Upper lobe of right lung (tissue), 1 donor: Measurements from ENCODE around the gene AVP. TPM values are rescaled to one million over a fixed set of nuclear protein-coding genes. Genes with fewer than 3 reads are reported as not detected.
A peak's percentile ranks its signal among the peaks of the same experiment; 100 is the strongest.

Experiments
- ATAC-seq: fragments of 200-7000 bp; cut with Tn5 transposase; one replicate; pipeline ENCODE4 v1.9.1; 2020; ENCODE audit warnings: mild to moderate bottlenecking, moderate library complexity
- DNase-seq: peaks from one replicate; pipeline ENCODE4 v3.0.0-alpha.2; 2020
- H3K27ac ChIP-seq: fragments of 200-600 bp; one replicate; pipeline ENCODE4 v1.8.0; 2022
- H3K27me3 ChIP-seq: fragments of 200-600 bp; one replicate; pipeline ENCODE4 v1.8.0; 2022; ENCODE audit warnings: mild to moderate bottlenecking
- H3K36me3 ChIP-seq: fragments of 200-600 bp; one replicate; pipeline ENCODE4 v1.8.0; 2022
- H3K4me1 ChIP-seq: fragments of 200-600 bp; one replicate; pipeline ENCODE4 v1.8.0; 2022
- H3K4me3 ChIP-seq: fragments of 200-600 bp; one replicate; pipeline ENCODE4 v1.8.0; 2022; ENCODE audit warnings: mild to moderate bottlenecking
- H3K9me3 ChIP-seq: fragments of 200-600 bp; one replicate; pipeline ENCODE4 v1.8.0; 2022
- intact Hi-C: fragments of 100-400 bp; cut with DNase I; formaldehyde crosslinking; loops from one replicate; pipeline ENCODE4 v1.11.0; 2022
- total RNA-seq: library from RNA; stranded (reverse); fragmentation: NEBNext Ultra II Directional; extraction: Animal tissue kit (Norgen Biotek cat#: 25700); gene quantifications from one replicate; pipeline ENCODE4 v1.2.1, GENCODE V29; 2021
- TF ChIP-seq, protein P1 (sequence below): fragments of 200-600 bp; IDR thresholded peaks from one replicate; pipeline ENCODE4 v1.8.0; 2022; ENCODE audit warnings: antibody characterized with exemption
- donor health status: DM: no; HTN: yes; CAD: no; lungs with severe emphysema.

Gene AVP
- total RNA-seq, 1 donor from 2014 or later, result not detected

DNA sequence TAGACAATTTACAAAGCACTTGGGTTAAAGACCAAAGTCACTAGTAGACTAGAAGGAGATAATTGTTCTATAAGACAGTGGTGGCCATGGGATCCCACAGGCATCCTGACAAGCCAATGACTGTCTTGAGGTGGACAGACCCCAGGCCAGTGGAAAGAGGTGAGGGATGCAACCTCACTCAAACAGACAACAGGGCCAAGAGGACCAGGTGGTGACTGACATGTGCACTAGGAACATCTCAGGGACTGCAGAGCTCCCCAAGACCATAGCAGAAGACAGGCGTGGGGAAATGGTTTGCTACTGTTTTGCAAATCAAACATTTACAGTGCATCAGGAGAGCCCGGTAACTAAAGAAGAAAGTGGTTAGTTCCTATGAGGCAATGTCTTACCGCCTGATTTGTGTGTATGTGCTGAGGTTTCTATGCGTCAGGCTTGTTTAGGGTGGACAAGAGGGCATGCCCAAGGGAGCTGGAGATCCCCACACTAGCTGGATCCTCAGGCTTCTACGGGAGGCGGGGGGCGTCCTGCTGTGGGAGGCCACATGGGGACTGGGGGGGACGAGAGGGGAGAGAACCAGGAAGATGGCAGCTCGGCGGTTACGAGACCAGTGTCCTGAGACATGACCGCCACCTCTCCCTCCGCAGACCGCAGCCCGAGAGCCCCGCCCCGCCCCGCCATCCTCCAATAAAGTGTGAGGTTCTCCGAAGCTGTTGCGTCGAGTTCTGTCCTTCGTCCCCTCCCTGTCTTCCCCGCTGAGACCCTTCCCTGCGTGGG lies 39.3 kb downstream of the AVP start:
- intact Hi-C loops, result no loop called here

DNA sequence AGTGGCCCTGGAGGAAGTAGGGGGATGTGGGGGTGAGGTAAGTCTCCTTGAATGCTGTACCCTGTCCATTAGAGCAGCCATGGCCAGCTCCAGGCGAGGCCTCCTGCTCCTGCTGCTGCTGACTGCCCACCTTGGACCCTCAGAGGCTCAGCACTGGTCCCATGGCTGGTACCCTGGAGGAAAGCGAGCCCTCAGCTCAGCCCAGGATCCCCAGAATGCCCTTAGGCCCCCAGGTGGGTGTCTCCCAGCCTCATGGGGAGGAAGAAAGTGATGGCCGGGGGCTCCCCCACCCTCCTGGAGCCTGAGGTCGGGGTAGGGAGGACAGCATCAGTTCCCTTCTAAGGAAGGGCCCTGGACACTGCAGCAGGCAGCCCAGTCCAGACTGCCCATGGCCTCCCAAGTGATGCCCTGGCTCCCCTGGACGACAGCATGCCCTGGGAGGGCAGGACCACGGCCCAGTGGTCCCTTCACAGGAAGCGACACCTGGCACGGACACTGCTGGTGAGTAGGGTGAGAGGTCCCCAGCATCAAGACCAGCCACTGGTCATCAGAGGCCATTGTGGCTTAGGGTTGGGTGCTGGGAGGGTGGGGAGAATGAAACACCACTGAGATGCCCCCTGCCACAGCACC lies 40.1 kb downstream of the AVP start:
- TF ChIP-seq, protein P1, sequence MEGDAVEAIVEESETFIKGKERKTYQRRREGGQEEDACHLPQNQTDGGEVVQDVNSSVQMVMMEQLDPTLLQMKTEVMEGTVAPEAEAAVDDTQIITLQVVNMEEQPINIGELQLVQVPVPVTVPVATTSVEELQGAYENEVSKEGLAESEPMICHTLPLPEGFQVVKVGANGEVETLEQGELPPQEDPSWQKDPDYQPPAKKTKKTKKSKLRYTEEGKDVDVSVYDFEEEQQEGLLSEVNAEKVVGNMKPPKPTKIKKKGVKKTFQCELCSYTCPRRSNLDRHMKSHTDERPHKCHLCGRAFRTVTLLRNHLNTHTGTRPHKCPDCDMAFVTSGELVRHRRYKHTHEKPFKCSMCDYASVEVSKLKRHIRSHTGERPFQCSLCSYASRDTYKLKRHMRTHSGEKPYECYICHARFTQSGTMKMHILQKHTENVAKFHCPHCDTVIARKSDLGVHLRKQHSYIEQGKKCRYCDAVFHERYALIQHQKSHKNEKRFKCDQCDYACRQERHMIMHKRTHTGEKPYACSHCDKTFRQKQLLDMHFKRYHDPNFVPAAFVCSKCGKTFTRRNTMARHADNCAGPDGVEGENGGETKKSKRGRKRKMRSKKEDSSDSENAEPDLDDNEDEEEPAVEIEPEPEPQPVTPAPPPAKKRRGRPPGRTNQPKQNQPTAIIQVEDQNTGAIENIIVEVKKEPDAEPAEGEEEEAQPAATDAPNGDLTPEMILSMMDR, result no peak
- H3K9me3 ChIP-seq, result no peaks in the 10 kb centered on the region
- no peak overlapping the region for H3K4me3 ChIP-seq
- H3K36me3 ChIP-seq, result peaks cover 31% of the 10 kb centered on the region
- no peak for ATAC-seq
- H3K4me1 ChIP-seq, result peaks cover 15% of the 10 kb centered on the region
- intact Hi-C loops, result no loop called here
- H3K27me3 ChIP-seq, result no peaks in the 10 kb centered on the region
- H3K27ac ChIP-seq, result peak overlapping the region; percentile 90
- no peak for DNase-seq

More for the DNA sequence above, 39.3 kb downstream of the AVP start:
- TF ChIP-seq, protein P1, result no peak
- Histone ChIP-seq H3K36me3 (peaks cover 31% of the 10 kb centered on the region), H3K9me3 (no peaks in the 10 kb centered on the region), H3K4me1 (peaks cover 15% of the 10 kb centered on the region), H3K4me3 (peak overlapping the region; percentile 90), H3K27ac (peak overlapping the region; percentile 90), H3K27me3 (no peaks in the 10 kb centered on the region)
- DNase-seq, result no peak
- peak; percentile 79 for ATAC-seq

DNA sequence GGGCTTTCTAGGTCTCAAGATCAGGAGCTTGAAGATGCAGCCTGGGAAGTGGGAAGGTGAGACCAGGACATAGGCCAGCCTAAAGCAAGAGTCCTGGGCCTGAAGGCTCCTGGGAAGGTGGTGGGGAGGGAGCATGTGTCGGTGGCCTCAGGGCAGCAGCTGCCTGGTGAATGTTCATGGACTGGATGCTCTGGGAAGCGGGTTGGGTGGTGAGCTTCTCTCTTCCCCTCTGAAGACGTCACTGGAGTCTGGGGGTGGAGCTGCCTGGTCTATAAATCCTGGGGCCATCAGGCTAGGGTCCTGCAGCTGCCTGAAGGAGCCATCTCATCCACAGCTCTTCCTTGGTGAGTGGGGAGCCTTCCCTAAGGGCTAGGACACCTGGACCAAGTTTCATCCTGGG lies 41.2 kb downstream of the AVP start, which contains the start of gene GNRH2:
Gene GNRH2 (plus strand): TSS at position 301 of the 400 bp plus-strand sequence. CDS start 793 bp downstream, outside the sequence.
- Histone ChIP-seq H3K4me1 (peaks cover 15% of the 10 kb centered on the region), H3K27me3 (no peaks in the 10 kb centered on the region), H3K9me3 (no peaks in the 10 kb centered on the region), H3K36me3 (peaks cover 32% of the 10 kb centered on the region), H3K27ac (peak within 1 kb of the TSS; percentile 42), H3K4me3 (no peak within 1 kb of the TSS)
- TF ChIP-seq, protein P1, result no peak
- DNase-seq, result no peak
- no peak for ATAC-seq
- intact Hi-C loops, result no loop called here

DNA sequence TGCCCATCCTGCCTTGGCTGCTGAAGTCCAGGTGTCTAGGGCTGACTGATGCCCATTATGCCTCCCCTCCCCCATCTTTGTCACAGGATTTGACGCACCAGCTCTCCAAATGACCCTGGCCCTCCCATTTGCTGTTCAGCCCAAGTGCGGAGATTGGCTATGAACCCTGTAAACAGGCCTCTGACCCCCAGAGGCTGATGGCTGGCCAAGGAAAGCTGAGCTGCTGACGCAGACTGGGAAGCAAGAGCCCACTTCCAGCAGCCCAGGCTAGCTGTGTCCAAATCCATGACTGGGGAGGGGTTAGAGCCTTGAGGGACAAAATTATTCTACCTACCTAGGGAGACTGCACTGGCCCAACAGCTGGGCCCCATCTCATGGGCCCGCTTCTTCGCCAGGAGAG lies 41.9 kb downstream of the AVP start:
- no peaks in the 10 kb centered on the region for H3K27me3 ChIP-seq
- no peaks in the 10 kb centered on the region for H3K9me3 ChIP-seq
- peaks cover 15% of the 10 kb centered on the region for H3K4me1 ChIP-seq
- H3K27ac ChIP-seq, result peak overlapping the region; percentile 42
- intact Hi-C loops, result no loop called here
- H3K4me3 ChIP-seq, result no peak overlapping the region
- H3K36me3 ChIP-seq, result peaks cover 32% of the 10 kb centered on the region
- TF ChIP-seq, protein P1, result no peak
- DNase-seq, result peak; percentile 35
- no peak for ATAC-seq

DNA sequence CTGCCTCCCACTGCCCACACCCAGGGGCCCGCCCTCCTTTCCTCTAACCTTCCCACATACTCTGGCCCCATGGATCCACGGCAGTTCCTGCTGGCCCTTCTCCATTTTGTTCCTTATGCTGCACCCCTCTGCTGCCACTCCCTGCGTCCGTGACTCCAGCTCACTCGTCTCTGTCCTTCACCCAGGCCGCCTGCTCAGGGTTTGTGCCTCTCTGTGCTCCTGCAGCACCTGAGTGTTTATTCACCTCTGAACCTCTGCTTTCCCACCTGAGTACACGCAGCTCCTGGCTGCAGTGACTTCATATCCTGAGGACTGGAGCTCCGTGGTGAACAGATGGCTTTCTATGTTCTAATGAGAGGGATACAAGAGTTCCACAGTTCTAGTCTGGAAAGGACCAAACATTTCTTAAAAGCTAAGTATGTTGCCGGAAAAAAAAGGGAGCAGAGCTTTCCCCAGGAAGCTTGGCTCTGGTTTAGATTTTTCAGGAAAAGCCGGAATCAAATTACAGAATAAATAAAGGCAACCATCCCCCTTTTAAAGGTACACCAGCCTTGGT lies 42.6 kb downstream of the AVP start:
- no peaks in the 10 kb centered on the region for H3K9me3 ChIP-seq
- no peak for ATAC-seq
- TF ChIP-seq, protein P1, result no peak
- intact Hi-C loops, result no loop called here
- no peak overlapping the region for H3K4me3 ChIP-seq
- H3K4me1 ChIP-seq, result peaks cover 9% of the 10 kb centered on the region
- no peaks in the 10 kb centered on the region for H3K27me3 ChIP-seq
- peaks cover 35% of the 10 kb centered on the region for H3K36me3 ChIP-seq
- H3K27ac ChIP-seq, result peak overlapping the region; percentile 68
- no peak for DNase-seq
